ENCODE data around the gene TBC1D1.

Gene TBC1D1

DNA sequence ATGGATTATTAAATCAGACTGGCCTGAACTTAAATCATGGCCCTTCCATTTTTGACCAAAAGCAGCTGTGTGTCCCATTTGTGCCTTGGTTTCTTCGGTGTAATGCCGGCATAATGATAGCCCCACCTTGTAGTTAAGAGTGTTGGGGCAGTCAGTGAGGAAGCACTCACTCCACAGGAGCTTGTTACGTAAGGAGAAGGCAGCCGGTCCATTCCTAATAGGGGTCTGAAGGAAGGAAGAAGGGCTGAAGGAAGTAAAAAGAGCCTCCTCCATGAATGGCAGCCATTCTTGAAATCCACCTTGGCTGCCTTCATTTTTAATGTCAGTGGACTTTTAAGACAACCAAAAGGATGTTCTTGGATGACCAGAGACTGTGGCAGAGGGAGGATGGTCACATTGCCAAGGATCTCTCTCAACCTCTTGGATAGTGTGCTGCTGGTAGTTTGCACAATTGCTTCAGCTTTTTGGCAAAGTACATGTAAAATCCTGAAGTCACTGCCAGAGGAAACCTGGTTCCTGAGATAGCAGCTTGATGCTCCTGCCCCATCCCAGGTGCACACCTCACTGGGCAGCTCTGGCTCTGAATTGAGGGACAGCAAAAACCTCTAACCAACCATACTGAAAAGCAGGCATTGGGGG lies 182.8 kb downstream of the TBC1D1 start:
- no peak for DNase-seq (ENCODE audit: low read depth in 1 of 2, low spot score in 1 of 2)
- in situ Hi-C loops (cut with HindIII; ENCODE audit: low pct_unique_long_range_greater_than_20kb, low sequenced_read_pairs): no loop called here
- TF ChIP-seq JUND (IDR thresholded peaks at IDR 0.05; ENCODE audit: low read depth): no peak

DNA sequence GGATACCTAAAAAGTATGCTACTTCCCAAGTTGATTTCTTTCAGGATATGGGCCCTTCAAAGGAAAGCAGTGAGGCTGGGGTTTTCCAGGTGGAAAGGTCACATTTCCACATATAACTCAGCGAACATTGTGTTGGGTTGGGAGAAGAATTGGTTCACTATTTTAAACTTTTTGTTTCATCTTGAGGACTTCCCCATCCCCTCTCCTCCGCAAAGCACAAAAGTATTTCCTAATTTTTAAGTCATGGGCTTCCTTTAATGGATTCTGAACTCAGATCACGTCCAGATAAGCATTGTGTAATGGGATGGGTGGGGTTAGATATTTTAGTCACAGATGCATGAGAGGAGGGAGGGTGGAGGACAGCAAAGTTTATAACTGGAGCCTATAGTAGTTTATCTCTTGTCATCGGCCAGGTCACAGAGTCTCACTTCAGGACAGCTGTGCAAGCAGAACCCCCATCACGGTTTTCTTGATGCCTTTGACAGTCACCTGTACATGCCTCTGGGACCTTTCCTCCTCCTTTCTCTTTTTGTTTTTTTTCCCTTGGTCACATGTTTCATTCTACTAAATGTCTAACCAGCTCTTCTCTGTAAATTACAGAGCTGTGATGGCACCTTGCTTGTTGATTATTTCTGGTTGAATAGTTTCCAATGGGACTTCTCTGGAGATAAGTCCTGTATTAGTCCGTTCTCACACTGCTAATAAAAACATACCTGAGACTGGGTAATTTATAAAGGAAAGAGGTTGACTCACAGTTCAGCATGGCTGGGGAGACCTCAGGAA lies 184.7 kb downstream of the TBC1D1 start:
- TF ChIP-seq JUND (IDR thresholded peaks at IDR 0.05; ENCODE audit: low read depth): no peak
- DNase-seq (ENCODE audit: low read depth in 1 of 2, low spot score in 1 of 2): no peak
- in situ Hi-C loops (cut with HindIII; ENCODE audit: low pct_unique_long_range_greater_than_20kb, low sequenced_read_pairs): no loop called here

DNA sequence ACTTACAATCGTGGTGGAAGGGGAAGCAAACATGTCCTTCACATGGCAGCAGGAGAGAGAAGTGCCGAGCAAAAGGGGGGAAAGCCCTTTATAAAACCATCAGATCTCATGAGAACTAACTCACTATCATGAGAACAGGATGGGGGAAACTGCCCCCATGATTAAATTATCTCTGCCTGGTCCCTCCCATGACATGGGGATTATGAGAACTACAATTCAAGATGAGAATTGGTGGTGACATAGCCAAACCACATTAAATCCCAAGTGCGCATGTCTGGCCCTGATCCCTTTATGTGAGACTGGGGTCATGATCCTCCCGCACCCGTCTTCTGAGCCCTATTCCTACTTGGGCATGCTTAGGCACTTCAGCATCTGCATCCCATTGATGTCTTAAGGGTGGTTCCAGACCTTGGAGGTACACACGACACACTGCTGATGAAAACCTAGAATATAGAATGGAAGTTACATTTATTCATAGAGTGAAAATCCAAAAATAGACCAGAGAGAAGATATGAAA lies 185.3 kb downstream of the TBC1D1 start:
- TF ChIP-seq JUND (IDR thresholded peaks at IDR 0.05; ENCODE audit: low read depth): no peak
- in situ Hi-C loops (cut with HindIII; ENCODE audit: low pct_unique_long_range_greater_than_20kb, low sequenced_read_pairs): no loop called here
- no peak for DNase-seq (ENCODE audit: low read depth in 1 of 2, low spot score in 1 of 2)

DNA sequence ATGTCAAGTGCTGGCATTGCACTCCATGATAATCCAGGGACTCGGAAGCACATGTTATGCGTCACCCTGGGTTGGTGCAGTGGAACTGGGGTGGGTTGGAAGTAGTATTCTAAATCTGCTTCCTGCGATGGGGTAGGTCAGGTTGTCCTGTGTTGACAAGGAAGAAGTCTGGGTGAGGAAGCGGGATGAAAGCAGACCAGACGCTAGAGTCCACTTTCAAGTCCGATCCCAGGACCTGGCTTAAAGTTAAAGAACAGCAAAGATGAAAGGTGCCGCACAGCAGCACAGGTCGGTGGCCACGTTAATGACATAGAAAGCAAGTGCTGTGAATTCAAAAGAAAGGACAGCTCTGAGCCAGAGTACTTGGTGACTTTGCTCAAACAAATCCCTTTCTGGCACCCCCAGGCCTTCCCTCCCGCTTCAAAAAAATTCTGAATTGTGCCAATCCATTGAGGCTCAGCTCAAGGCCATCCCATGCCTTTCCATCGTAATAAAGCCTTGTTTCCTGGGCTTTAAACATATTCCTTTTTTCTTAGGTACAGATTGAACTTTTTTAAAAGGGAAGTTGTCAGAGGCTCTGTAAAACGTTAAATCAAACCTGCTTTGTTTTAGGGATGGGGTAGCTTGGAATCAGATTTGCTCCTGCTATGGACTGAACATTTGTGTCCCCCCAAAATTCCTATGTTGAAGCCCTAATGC lies 187.1 kb downstream of the TBC1D1 start:
- TF ChIP-seq JUND (IDR thresholded peaks at IDR 0.05; ENCODE audit: low read depth): no peak
- DNase-seq (ENCODE audit: low read depth in 1 of 2, low spot score in 1 of 2): no peak
- in situ Hi-C loops (cut with HindIII; ENCODE audit: low pct_unique_long_range_greater_than_20kb, low sequenced_read_pairs): no loop called here

DNA sequence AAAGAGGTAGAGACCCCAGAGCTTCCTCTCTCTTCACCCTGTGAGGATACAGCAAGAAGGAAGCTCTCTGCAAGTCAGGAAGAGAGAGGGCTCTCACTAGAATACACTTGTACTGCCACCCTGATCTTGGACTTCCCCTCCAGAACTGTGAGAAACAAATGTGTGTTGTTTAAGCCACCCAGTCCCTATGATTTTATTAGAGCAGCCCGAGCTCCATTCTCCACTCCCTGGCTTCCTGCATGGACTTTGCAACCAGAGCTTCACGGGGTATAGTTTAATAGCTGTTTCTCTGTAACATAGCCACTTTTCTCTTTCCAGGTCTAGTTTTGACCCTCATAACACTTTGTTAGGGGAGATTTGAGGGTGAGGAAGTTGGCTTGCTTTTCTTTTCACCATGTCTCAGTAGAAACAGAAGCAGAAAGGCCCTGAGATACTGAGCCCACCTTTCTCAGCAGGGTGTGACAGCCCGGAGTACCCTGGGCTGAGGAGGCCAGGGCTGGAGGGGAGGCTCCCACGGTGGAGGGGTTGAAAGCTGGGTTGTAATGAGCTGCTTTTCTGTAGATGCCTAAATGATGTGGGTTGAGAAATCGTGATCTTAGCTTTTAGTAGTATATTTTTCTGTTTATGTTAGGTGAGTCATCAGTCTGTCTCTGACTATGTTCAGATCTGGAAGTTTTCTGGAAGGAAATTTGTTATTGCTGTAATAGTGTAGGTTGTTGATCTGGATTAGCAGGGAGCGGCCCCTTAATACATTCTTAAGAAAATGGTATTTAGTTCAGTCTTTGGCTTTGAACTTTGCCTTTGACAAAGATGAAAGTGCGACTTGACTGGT lies 187.9 kb downstream of the TBC1D1 start:
- in situ Hi-C loops (cut with HindIII; ENCODE audit: low pct_unique_long_range_greater_than_20kb, low sequenced_read_pairs): no loop called here
- TF ChIP-seq JUND (IDR thresholded peaks at IDR 0.05; ENCODE audit: low read depth): no peak
- no peak for DNase-seq (ENCODE audit: low read depth in 1 of 2, low spot score in 1 of 2)

DNA sequence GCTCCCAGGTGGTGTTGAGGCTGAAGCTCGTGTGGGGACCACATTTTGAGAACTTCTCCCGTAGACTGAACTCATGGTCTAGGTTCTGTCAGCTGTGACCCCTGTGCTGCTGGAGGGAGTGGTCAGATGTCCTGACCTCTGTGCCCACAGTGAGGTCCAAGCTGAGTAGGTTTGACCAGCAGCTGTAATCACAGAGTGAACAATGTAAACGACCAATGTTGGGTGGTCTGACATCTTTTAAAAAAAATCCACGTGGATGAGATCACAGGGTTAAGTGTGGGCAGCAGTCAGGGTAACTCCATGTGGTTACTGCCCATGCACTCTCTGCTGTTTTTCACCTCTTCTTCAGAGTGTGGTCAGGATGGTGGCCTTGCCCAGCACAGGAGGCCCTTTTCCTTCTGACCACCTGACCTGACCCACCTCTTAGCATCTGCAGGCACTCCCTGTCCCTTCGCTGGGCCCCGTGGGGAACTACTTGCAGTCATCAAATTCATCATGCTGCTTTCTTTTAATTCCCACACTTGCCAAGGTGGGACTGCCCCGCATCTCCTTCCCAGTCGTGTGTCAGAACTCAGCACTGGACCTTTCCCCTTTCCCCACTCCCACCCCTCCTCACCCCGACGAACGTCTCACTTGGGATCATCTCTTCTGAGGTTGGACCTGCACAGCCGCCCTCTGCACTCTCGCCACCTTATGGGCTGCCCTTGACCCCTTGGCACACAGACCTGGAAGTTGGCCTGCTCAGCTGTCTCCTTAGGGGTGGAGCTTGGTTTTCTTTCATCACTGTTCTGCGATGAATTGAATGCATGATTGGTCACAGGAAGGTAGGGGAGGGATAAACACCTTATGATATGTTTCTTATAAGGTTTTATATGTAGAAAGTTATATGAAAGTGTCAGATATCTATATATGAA lies 189.4 kb downstream of the TBC1D1 start:
- TF ChIP-seq JUND (IDR thresholded peaks at IDR 0.05; ENCODE audit: low read depth): no peak
- no peak for DNase-seq (ENCODE audit: low read depth in 1 of 2, low spot score in 1 of 2)
- in situ Hi-C loops (cut with HindIII; ENCODE audit: low pct_unique_long_range_greater_than_20kb, low sequenced_read_pairs): no loop called here

DNA sequence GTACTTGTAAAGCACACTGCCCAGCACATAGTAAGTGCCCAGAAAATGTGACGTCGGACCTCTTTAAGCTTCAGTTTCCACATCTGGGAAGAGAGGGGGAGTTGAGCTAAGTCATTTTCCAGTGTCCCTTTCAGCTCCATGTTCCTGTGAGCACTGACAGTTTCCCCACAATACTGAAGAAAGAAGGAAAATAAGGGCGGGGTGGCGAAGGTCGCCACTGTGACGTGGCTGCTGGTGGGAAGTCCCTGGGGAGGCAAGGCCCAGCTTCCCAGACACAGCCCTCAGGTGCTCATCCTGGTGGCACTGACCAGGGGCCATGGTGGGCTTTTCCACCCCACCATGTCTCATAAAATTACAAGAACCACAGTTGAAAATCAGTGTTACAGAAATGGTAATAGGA lies 191.1 kb downstream of the TBC1D1 start:
- TF ChIP-seq JUND (IDR thresholded peaks at IDR 0.05; ENCODE audit: low read depth): no peak
- DNase-seq (ENCODE audit: low read depth in 1 of 2, low spot score in 1 of 2): no peak
- in situ Hi-C loops (cut with HindIII; ENCODE audit: low pct_unique_long_range_greater_than_20kb, low sequenced_read_pairs): no loop called here

DNA sequence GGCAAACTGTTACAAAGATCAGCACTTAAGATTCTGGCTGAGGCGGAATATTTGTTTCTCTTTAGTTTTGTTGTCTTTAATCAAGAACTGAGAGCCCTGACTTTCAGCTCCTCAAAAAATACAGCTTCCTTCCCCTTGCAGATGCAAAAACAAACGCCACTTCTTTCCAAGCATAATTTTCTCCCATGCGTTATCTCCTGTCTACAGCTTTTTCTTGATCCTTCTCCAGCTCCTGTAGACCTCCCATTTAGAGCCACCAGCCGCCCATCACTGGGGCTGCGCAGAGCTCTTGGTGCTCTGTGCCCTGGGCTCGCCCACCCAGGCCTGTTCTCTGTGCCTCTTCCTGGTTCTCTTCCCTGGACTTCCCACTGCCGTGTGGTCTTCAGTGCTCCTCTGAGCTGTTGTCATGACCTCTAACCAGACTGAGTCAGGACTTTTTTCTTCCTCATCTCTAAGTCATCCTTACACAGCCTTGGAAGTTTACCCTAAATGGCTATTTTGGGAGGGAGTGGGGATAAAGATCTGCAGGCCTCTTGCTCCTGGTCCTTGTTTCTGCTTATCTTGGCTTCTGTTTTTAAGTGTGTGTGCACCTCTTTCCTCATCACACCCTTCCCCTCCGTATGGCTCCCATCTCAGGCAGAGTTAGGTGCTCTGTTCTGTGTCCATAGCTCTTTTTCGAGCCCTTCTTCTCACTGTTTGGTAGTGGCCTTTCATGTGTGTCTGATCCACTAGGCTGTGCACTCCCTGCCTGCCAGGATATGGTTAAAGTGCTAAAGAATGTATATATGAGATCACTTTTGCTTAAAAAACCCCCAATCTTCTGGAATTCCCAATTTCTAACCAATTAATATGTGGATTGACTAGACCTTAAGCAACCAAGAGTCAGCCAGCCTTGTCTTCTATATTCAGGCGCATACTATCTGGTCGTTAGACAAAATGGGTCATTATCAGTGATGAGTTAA lies 191.8 kb downstream of the TBC1D1 start:
- in situ Hi-C loops (cut with HindIII; ENCODE audit: low pct_unique_long_range_greater_than_20kb, low sequenced_read_pairs): no loop called here
- DNase-seq (ENCODE audit: low read depth in 1 of 2, low spot score in 1 of 2): no peak
- no peak for TF ChIP-seq JUND (IDR thresholded peaks at IDR 0.05; ENCODE audit: low read depth)

DNA sequence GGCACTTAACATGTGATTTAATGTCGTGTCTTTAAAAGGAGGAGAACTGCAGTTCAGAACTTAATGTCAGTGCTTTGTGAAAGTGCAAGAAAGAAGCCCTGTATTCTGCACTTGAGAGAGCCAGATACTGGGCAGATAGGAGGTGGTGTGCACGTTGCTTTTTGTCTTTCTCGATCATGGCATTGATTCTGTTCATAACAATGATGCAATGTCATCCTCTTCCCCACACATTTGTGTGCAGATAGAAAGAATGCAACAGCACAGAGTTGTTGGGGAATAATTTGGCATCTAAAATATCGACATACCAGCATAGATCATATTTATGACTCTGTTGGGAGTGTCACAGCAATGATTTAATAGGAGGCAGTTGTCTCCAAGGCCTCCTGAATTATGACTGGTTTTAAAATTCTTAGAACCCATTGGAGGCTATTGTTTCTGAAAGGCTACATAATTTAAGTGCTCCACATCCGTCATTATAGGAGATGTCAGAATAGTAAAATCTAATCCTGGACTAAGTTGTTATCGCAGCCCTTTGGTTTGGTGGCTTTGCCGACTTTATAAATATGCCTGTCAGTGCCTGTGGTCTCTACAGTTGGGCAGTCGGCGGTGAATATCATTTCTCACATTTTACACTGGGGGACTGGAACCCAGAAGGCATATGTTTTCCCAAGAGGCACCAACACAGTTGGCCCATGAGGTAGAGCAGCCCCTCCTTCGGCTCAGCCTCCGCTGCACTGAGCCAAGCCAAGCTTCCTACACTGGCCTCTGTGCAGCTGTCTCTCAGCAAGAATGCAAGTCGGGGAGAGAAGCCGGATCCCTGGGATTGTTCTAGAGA lies 194.2 kb downstream of the TBC1D1 start:
- TF ChIP-seq JUND (IDR thresholded peaks at IDR 0.05; ENCODE audit: low read depth): no peak
- in situ Hi-C loops (cut with HindIII; ENCODE audit: low pct_unique_long_range_greater_than_20kb, low sequenced_read_pairs): no loop called here
- DNase-seq (ENCODE audit: low read depth in 1 of 2, low spot score in 1 of 2): no peak

DNA sequence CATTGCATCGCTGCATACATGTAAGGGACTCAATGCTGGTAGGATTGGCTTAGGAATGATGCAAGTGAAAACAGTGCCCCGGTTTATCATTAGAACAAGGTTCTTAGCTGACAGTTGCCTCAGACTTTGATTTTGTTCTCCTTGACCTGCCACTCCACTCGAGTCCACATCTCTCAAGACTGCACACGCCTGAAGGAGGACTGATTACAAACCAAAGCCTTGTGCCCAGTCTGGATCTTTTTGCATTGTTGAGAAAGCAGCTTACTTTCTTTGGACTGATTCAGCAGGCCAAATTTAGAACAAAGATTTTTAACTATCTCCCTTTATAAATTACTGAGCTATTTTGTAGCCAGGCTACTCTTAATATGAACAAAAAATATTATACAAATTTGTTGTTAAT lies 194.9 kb downstream of the TBC1D1 start:
- no peak for TF ChIP-seq JUND (IDR thresholded peaks at IDR 0.05; ENCODE audit: low read depth)
- in situ Hi-C loops (cut with HindIII; ENCODE audit: low pct_unique_long_range_greater_than_20kb, low sequenced_read_pairs): no loop called here
- DNase-seq (ENCODE audit: low read depth in 1 of 2, low spot score in 1 of 2): no peak

Data from T47D (cell line).